Breast epithelium (tissue), 4 donors: ENCODE results near the gene MSRB1. TPM values are rescaled to one million over a fixed set of nuclear protein-coding genes. Genes with fewer than 3 reads are reported as not detected.

ENCODE experiments used
- DNase-seq, 2 donors: peaks; one replicate each; pipeline ENCODE4 v3.0.0-alpha.2; 2019; ENCODE audit warnings: low spot score in 2 of 2
- H3K27ac ChIP-seq, 2 donors: fragments of 200-600 bp; sonication (generic) in 1 of 2; one replicate each; pipeline ENCODE4 v1.5.1; 2016 to 2019; ENCODE audit warnings: mild to moderate bottlenecking in 1 of 2
- H3K27me3 ChIP-seq, 2 donors: fragments of 200-600 bp; sonication (generic) in 1 of 2; one replicate each; pipeline versions ENCODE4 v1.5.1 to v1.6.0; 2017 to 2019; ENCODE audit warnings: control low read depth in 1 of 2, mild to moderate bottlenecking in 1 of 2
- H3K36me3 ChIP-seq: fragments of 200-600 bp; one replicate; pipeline ENCODE4 v1.5.1; 2019
- H3K4me1 ChIP-seq, 2 donors: fragments of 200-600 bp; sonication (generic); one replicate each; pipeline ENCODE4 v1.5.1; 2016 to 2019; ENCODE audit warnings: control low read depth in 1 of 2
- H3K4me3 ChIP-seq, 3 donors: fragments of 200-600 bp; sonication (generic); 1 replicate in 2 of 3; 2 replicates in 1 of 3; pipeline ENCODE4 v1.5.1; 2016 to 2019; ENCODE audit warnings: mild to moderate bottlenecking in 3 of 3, moderate library complexity in 2 of 3
- H3K9me3 ChIP-seq, 2 donors: fragments of 200-600 bp; sonication (generic) in 1 of 2; one replicate each; pipeline ENCODE4 v1.5.1; 2016 to 2019; ENCODE audit warnings: control low read depth in 1 of 2
- CTCF ChIP-seq, 3 donors: fragments of 450-650 bp; IDR thresholded peaks; one replicate each; pipeline ENCODE4 v1.5.1; 2016 to 2017; ENCODE audit warnings: antibody characterized with exemption in 3 of 3, mild to moderate bottlenecking in 3 of 3, moderate library complexity in 3 of 3
- POLR2A ChIP-seq: fragments of 450-650 bp; IDR thresholded peaks from one replicate; pipeline ENCODE4 v1.6.1; 2016; ENCODE audit warnings: antibody characterized with exemption, mild to moderate bottlenecking, moderate library complexity
- POLR2AphosphoS5 ChIP-seq, 3 donors: sonication (generic); formaldehyde crosslinking; IDR thresholded peaks; one replicate each; pipeline ENCODE4 v1.6.1; 2017; ENCODE audit warnings: antibody characterized with exemption in 3 of 3
- intact Hi-C: fragments of 100-400 bp; cut with DNase I; formaldehyde crosslinking; loops from one replicate; pipeline ENCODE4 v1.15.1; 2023; ENCODE audit warnings: low total_unique reads
- total RNA-seq, 3 donors: library from RNA; depleted of rRNA; stranded (reverse); fragments of >200 nt; gene quantifications; one replicate each; pipeline ENCODE4 v1.1.0, GENCODE V29; 2016

Gene MSRB1
- total RNA-seq, 3 donors from 2014 or later, result 12.1 to 17.4 (median 17.0) TPM

- TF ChIP-seq POLR2A, result no peak
- TF ChIP-seq POLR2AphosphoS5 (IDR thresholded peaks at IDR 0.05), result no peak
- TF ChIP-seq CTCF (IDR thresholded peaks at IDR 0.05), result no peak
- Histone ChIP-seq H3K9me3 (no peaks in the 10 kb centered on the region), H3K4me3 (no peak overlapping the region), H3K27ac (no peak overlapping the region), H3K36me3 (peaks cover 10% of the 10 kb centered on the region), H3K4me1 (peaks cover 10 to 12% of the 10 kb centered on the region in 2 donors), H3K27me3 (peaks cover 0 to 5% of the 10 kb centered on the region in 2 donors)
- intact Hi-C loops, result no loop called here
- no peak for DNase-seq
Observed at GRCh38 chr16:1975432-1976215, 32.6 kb upstream of the MSRB1 start.

- Histone ChIP-seq H3K4me1 (peaks cover 10 to 12% of the 10 kb centered on the region in 2 donors), H3K27ac (no peak overlapping the region), H3K27me3 (no peaks in the 10 kb centered on the region), H3K4me3 (no peak overlapping the region), H3K36me3 (peaks cover 10% of the 10 kb centered on the region), H3K9me3 (no peaks in the 10 kb centered on the region)
- intact Hi-C loops, result no loop called here
- no peak for TF ChIP-seq POLR2AphosphoS5 (IDR thresholded peaks at IDR 0.05)
- DNase-seq, result no peak
Observed at GRCh38 chr16:1974157-1975070, 31.4 kb upstream of the MSRB1 start.

DNA sequence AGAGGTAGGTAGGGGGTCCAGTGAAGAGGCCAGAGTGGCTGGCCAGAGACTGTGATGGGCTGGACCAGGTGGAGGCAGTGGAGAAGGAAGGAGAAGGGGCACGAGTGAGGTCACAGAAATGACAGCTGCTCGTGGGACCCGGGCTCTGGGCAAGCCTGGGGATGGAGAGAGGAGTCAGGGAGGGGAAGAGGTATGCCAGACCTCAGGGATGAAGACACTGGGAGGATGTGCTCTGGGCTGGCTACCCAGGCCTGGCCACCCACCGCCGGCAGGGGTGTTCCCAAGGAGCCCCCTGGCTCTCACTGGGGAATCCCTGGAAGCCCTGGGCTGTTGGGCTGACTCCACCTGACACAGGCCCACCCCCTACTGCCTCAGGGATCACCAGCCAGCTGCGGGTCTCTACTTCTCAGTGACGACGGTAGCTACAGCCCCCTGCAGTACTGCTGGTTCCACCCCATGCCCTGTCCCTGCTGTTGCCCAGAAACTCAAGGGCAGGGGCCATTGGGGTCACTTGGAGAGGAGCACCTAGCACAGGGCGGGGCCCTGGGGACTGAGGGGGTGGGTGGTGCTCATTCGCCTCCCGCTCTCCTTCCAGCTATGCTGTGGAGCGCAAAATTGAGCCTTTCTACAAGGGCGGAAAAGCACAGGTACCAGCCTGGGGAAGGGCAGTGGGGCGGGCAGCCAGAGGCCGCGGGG lies 30.6 kb upstream of the MSRB1 start:
- Histone ChIP-seq H3K4me1 (peaks cover 10 to 12% of the 10 kb centered on the region in 2 donors), H3K36me3 (peaks cover 10% of the 10 kb centered on the region), H3K27ac (no peak overlapping the region), H3K9me3 (no peaks in the 10 kb centered on the region), H3K27me3 (no peaks in the 10 kb centered on the region), H3K4me3 (no peak overlapping the region)
- TF ChIP-seq POLR2AphosphoS5 (IDR thresholded peaks at IDR 0.05), result no peak
- TF ChIP-seq POLR2A, result no peak
- TF ChIP-seq CTCF (IDR thresholded peaks at IDR 0.05), result no peak
- intact Hi-C loops, result no loop called here
- DNase-seq, result no peak

GRCh38 chr16:1972490-1972877 lies 29.5 kb upstream of the MSRB1 start:
- peak overlapping the region; percentile 77 to 100 (median 98) for H3K4me3 ChIP-seq
- no peaks in the 10 kb centered on the region for H3K9me3 ChIP-seq
- intact Hi-C loops, result no loop called here
- H3K4me1 ChIP-seq, result peaks cover 10 to 12% of the 10 kb centered on the region in 2 donors
- peak overlapping the region; percentile 86 to 94 for H3K27ac ChIP-seq
- no peaks in the 10 kb centered on the region for H3K27me3 ChIP-seq
- TF ChIP-seq POLR2AphosphoS5 (IDR thresholded peaks at IDR 0.05) (no peak), POLR2A (no peak)
- DNase-seq, result no peak
- peaks cover 5% of the 10 kb centered on the region for H3K36me3 ChIP-seq

DNA sequence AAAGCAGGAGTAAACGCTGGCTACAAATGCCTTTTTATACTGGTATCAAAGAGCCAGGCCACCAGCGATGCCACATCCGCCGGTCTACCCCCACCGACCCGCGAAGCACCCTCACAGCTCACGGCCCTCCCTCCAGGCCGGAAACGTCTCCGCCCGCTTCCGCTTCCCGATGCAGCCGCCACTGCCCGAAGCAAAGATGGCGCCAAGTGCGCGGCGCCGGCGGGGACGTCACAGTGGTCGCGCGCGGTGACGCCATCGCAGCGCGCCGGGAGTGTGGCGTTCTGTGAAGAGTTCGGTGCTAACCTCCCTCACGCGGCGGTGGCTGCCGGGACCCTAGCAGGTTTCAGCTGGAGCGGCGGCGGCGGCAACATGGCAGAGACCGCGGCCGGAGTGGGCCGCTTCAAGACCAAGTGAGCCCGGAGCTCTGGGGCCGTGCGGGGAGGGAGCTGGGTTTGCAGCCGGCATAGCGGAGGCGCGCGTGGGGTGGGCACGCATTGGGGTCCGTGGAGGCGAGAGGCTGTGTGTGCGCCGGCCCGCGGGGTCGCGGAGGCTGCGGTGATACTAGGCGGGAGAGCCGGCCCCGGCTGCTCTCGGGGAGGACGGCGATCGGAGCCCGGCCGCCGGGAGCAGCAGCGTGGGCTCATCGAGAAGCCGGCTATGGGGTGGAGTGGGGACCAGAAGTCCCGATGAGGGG lies 28.9 kb upstream of the MSRB1 start, which contains the start of gene TBL3:
Gene TBL3, plus strand, starts transcription at position 258 of the 694 bp plus-strand sequence. Its CDS starts 112 bp downstream, at position 370.
- H3K27me3 ChIP-seq, result no peaks in the 10 kb centered on the region
- intact Hi-C loops, result no loop called here
- peak; percentile 99 to 100 (median 100) for TF ChIP-seq POLR2AphosphoS5 (IDR thresholded peaks at IDR 0.05)
- TF ChIP-seq CTCF (IDR thresholded peaks at IDR 0.05), result peak in 1 of 3 donors; percentile 14
- peak; percentile 97 for TF ChIP-seq POLR2A

More for the DNA sequence above, 28.9 kb upstream of the MSRB1 start, which contains the start of gene TBL3:
- Histone ChIP-seq H3K4me1 (peaks cover 10 to 12% of the 10 kb centered on the region in 2 donors), H3K36me3 (peaks cover 5% of the 10 kb centered on the region), H3K4me3 (peak within 1 kb of the TSS; percentile 77 to 100 (median 98)), H3K9me3 (no peaks in the 10 kb centered on the region), H3K27ac (peak within 1 kb of the TSS; percentile 86 to 94)
- DNase-seq, result peak; percentile 90 to 96
